ENCODE results near the gene MARCHF3.
"Not testable (repeated sequence)": the region's sequence is repeated elsewhere in the genome, so short reads cannot be mapped to it uniquely, and the experiment has no call there.

The MARCHF3 gene

DNA sequence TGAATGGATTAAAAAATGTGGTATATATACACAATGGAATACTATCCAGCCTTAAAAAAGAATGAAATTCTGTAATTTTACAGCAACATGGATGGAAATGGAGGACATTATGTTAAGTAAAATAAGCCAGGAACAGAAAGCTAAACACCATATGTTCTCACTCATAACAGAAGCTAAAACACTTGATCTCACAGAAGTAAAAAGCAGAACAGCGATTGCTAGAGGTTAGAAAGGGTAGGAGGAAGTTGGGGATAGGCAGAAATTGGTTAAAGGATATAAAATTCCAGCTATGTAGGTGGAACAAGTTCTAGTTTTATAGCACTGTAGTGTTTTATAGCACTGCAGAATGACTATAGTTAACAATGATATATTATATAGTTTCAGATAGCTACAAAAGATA, 15.8 kb downstream of the MARCHF3 start:
- H3K4me3 ChIP-seq (ENCODE audit: low read depth, low read length), result no peak overlapping the region

GRCh38 chr5:127013407-127013806, 17.0 kb downstream of the MARCHF3 start:
- H3K4me3 ChIP-seq (ENCODE audit: low read depth, low read length), result no peak overlapping the region

GRCh38 chr5:127012916-127013315, 17.4 kb downstream of the MARCHF3 start:
- no peak overlapping the region for H3K4me3 ChIP-seq (ENCODE audit: low read depth, low read length)

GRCh38 chr5:127011961-127012644, 18.3 kb downstream of the MARCHF3 start:
- no peak overlapping the region for H3K4me3 ChIP-seq (ENCODE audit: low read depth, low read length)

DNA sequence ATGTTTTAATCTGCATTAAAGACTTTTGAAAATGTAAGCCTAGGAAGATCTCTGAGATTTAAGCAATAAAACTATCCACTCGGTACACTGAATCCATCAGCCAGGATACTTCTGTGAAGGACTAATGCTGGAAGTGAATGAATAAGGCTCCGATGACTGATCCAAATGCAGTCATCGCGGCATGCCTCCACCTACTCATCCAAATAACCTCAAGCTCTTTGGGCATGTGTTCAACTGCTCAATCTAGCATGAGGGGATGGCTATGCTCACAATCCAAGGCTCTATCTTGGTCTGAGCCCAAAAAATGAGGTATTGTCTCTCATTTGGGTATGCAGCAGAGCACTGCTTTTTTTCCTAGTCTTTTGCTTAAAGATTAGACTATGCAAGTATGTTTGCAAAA, 19.2 kb downstream of the MARCHF3 start:
- H3K4me3 ChIP-seq (ENCODE audit: low read depth, low read length), result no peak overlapping the region

DNA sequence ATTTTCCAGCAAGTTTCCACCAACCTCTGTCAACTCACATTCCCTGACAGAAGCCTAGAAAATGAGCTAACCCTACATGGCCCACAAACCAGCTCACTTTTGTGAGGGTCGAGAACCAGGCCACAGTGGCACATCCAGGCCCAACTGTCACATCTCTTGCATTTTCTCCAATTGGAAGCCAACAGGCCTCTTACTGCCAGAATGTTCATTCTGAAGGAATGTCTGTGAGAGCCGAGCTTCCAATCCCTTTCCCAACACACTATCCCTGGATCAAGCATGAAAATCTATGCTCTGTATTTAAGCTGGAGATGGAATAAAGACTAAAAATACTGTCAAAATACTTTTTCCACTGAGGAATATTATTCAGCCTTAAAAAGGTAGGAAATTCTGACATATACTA, 20.0 kb downstream of the MARCHF3 start:
- H3K4me3 ChIP-seq (ENCODE audit: low read depth, low read length), result no peak overlapping the region

DNA sequence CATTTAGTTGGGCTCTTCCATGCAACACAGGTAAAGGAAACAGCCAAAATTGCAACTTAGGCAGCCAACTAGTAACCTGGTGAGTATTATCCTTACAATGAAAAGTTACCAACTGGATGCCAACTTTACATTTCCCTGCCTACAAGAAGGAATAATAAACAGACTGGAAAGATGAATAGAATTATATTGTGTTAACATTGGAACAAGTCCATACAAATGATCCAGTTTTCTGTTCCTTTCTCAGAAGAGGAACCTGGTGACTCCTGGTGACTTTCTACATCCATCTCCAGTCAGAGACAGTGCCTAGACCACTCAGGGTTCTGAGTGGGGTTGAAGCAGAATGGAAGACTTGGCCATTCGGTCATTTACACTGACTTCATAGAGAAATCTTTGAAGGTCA, 20.6 kb downstream of the MARCHF3 start:
- no peak overlapping the region for H3K4me3 ChIP-seq (ENCODE audit: low read depth, low read length)

DNA sequence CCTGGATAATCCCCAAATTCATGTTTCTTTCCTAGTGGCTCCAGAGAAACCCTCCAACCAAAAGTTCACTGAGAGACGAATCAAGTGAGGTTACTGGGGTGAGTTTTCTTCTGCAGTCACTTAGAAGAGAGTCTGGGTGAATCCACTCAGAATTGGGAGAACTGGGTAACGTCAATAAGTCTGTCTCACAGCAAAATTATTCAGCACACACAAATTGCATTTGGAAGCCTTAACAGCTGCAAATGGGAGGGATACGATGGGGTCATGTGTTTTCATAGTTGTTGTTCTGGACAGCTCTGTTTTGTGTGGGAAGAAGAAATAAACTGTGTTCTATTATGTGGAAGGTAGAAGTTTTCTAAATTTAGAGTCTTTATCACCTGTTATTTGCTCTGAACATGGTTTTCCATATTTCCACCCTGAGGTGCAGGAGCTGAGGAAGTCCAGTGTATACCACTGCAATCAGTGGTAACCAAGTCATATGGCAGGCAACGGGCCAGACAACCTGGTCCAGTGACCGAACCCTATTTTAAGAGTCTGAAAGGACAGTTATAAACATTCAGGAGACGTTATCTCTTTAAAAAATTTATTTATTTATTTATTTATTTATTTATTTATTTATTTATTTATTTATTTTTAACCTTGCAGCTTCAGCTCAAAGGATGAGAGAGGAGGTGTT, 21.9 kb downstream of the MARCHF3 start:
- no peak overlapping the region for H3K4me3 ChIP-seq (ENCODE audit: low read depth, low read length)

DNA sequence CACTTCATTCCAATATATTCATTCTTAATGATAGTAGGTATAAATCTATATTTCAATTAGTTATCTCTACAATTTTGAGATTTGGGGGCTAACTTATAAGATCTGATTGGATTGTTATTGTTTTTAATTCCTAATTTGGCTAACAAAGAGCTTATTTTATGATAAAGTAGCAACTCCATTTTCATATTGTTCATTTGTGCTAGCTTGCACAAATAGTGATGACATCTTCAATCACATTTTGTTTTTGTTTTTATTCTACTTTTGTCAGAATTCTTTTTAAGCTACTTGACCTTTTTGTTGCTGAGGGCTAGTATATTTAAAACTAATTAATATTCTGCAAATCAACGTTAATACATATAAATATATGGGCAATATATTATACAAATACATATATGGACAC, 22.8 kb downstream of the MARCHF3 start:
- no peak overlapping the region for H3K4me3 ChIP-seq (ENCODE audit: low read depth, low read length)

DNA sequence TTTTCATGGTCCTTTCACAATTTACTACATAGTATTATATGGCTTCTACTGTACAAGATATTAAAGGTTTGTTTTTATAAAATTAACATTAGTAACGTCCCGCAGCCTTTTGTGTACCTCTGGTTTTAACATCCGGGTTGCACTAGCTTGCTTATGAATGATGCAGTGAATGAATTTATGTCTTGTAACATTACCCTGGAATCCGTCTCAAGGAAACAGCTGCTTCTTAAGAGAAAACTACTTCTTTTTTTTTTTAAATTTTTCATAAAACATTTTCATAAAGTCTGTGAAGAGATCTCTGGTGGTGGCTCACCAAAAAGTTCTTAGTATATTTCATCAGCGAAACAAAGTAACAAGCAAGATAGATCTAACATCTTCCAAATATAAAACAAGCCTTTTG, 23.6 kb downstream of the MARCHF3 start:
- H3K4me3 ChIP-seq (ENCODE audit: low read depth, low read length), result no peak overlapping the region

DNA sequence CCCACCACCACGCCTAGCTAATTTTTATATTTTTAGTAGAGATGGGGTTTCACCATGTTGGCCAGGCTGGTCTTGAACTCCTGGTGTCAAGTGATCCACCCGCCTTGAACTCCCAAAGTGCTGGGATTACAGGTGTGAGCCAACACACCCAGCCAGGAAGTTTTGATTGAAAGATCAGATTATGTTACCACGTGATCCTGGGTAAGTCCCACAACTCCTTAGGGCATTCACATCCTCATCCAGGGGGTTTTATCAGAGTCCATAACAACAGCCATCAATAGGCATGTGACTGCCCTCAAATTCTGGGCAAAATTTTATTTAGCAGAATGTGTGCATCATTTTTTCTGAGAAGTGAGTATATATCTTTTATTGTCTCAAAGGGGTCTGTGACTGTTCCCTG, 25.1 kb downstream of the MARCHF3 start:
- H3K4me3 ChIP-seq (ENCODE audit: low read depth, low read length), result not testable (repeated sequence)

DNA sequence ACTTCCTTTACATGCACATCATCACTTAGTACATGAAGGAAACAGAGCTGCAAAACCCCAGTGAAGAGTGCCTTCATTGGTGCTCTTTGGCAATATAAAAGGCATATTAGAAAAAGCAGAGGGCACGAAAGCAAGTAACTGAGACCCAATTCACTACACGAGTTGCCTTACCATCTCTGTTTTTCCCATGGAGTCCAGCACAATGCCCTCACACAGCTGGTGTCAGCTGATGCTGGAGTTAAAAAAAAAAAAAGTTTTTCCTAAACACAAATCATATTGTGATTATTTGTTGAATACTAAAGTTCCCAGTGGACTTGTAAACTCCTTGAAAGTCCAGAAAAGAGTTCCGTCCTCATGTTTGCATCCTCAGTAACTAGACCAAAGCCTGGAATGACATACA, 25.6 kb downstream of the MARCHF3 start:
- no peak overlapping the region for H3K4me3 ChIP-seq (ENCODE audit: low read depth, low read length)

GRCh38 chr5:127003798-127004495, 26.4 kb downstream of the MARCHF3 start:
- no peak overlapping the region for H3K4me3 ChIP-seq (ENCODE audit: low read depth, low read length)

DNA sequence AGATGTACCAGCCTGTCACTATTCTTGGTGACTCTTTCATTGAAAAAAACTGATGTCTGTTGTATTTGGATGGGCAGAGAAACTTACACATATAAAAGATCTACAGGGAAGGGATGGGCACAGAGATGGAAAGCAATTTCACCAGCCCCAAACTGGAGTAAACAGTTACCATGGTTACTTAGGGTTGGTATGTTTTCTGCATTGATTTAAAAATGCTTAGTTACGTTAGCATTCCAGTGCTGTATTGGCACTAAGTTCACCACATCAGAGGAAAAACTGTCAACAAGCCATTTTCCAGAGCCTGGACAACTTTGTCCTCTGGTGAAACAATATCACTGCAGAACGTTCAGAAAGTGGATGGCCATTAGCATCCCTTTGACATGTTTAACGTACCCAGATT, 28.0 kb downstream of the MARCHF3 start:
- no peak overlapping the region for H3K4me3 ChIP-seq (ENCODE audit: low read depth, low read length)

GRCh38 chr5:127001621-127002296, 28.6 kb downstream of the MARCHF3 start:
- no peak overlapping the region for H3K4me3 ChIP-seq (ENCODE audit: low read depth, low read length)

DNA sequence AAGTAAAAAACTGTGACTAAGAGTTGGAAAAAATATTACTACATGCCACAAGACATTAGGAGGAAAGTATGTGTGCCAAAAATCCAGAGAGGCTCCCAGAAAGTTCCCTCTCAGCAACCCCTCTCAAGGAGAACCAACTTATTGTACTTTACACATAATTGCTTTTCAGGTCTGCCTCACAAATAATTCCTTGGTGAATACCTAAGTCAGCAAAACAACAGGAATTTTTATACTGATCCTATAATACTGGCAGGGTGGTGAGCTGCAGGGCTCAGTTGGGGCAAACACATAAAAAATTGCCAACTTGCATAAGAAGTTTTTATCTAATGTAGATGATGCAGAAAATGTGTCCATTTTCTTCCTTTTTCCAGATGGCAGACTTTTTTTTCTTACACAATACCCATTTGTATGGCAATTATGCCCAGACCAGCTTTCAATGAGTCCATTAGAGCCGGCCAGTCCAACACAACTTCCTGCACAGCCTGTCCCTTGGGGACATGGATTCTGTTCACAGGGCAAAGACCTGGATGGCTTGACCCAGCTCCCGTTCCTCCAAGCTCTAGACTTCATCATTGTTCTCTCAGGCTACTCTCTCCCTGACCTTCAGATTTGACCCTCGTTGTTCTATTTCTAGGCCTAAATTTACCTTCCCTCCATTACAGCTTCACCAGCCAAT, 31.3 kb downstream of the MARCHF3 start:
- H3K4me3 ChIP-seq (ENCODE audit: low read depth, low read length), result no peak overlapping the region

GRCh38 chr5:126998201-126998631, 32.1 kb downstream of the MARCHF3 start:
- no peak overlapping the region for H3K4me3 ChIP-seq (ENCODE audit: low read depth, low read length)

GRCh38 chr5:126995689-126996088, 34.7 kb downstream of the MARCHF3 start:
- H3K4me3 ChIP-seq (ENCODE audit: low read depth, low read length), result no peak overlapping the region

GRCh38 chr5:126995039-126995438, 35.3 kb downstream of the MARCHF3 start:
- no peak overlapping the region for H3K4me3 ChIP-seq (ENCODE audit: low read depth, low read length)

DNA sequence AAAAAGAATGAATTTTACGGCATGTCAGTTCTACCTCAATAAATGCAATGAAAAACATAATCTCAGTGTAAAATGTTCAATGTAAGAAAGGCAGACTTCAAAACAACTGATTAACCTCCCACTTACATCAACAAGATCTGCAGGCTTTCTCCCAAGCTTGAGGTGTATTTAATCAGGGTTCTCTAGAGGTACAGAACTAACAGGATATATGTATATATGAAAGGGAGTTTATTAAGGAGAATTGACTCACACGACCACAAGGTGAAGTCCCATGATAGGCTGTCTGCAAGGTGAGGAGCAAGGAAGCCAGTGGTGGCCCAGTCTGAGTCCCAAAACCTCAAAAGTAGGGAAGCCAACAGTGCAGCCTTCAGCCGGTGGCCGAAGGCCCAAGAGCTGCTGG, 35.9 kb downstream of the MARCHF3 start:
- H3K4me3 ChIP-seq (ENCODE audit: low read depth, low read length), result no peak overlapping the region

- no peak overlapping the region for H3K4me3 ChIP-seq (ENCODE audit: low read depth, low read length)
Measured at GRCh38 chr5:126988021-126988569, 42.3 kb downstream of the MARCHF3 start.

Data from iPS-11a (cell line).